Spleen (tissue), 11 donors: ENCODE data around the gene UCK1. TPM values are rescaled to one million over a fixed set of nuclear protein-coding genes. Genes with fewer than 3 reads are reported as not detected.

Experiments used
- DNase-seq: peaks from one replicate; pipeline ENCODE4 v3.0.0-alpha.2; 2020
- H3K27ac ChIP-seq, 8 donors: fragments of 200-600 bp; sonication (generic) in 7 of 8; 1 replicate in 4 of 8; 2 replicates in 4 of 8; pipeline versions ENCODE4 v1.5.0 to v1.8.0; 2016 to 2021; ENCODE audit warnings: inconsistent platforms in 4 of 8, mild to moderate bottlenecking in 4 of 8, moderate library complexity in 1 of 8
- H3K27me3 ChIP-seq, 7 donors: fragments of 200-600 bp; sonication (generic) in 6 of 7; replicated peaks in 1 of 7; 1 replicate in 4 of 7; 2 replicates in 3 of 7; pipeline versions ENCODE4 v1.5.0 to v1.8.0; 2016 to 2021; ENCODE audit warnings: inconsistent platforms in 3 of 7, mild to moderate bottlenecking in 1 of 7
- H3K36me3 ChIP-seq, 6 donors: fragments of 200-600 bp; sonication (generic) in 5 of 6; 1 replicate in 4 of 6; 2 replicates in 2 of 6; pipeline versions ENCODE4 v1.5.0 to v1.8.0; 2016 to 2021; ENCODE audit warnings: inconsistent platforms in 2 of 6
- H3K4me1 ChIP-seq, 6 donors: fragments of 200-600 bp; sonication (generic) in 5 of 6; 1 replicate in 3 of 6; 2 replicates in 3 of 6; pipeline versions ENCODE4 v1.5.0 to v1.8.0; 2016 to 2021; ENCODE audit warnings: inconsistent platforms in 3 of 6
- H3K4me3 ChIP-seq, 8 donors: fragments of 200-600 bp; sonication (generic) in 7 of 8; 1 replicate in 4 of 8; 2 replicates in 4 of 8; pipeline versions ENCODE4 v1.5.0 to v1.8.0; 2016 to 2021; ENCODE audit warnings: inconsistent platforms in 4 of 8, mild to moderate bottlenecking in 4 of 8, moderate library complexity in 2 of 8
- H3K9me3 ChIP-seq, 8 donors: fragments of 200-600 bp; sonication (generic) in 7 of 8; 1 replicate in 4 of 8; 2 replicates in 4 of 8; pipeline versions ENCODE4 v1.5.0 to v1.8.0; 2016 to 2021; ENCODE audit warnings: inconsistent platforms in 4 of 8
- POLR2A ChIP-seq, 3 donors: fragments of 450-650 bp; IDR thresholded peaks; one replicate each; pipeline ENCODE4 v1.5.1; 2017; ENCODE audit warnings: antibody characterized with exemption in 3 of 3, mild to moderate bottlenecking in 1 of 3
- POLR2AphosphoS5 ChIP-seq, 3 donors: sonication (generic); formaldehyde crosslinking; IDR thresholded peaks; one replicate each; pipeline ENCODE4 v1.5.1; 2017; ENCODE audit warnings: antibody characterized with exemption in 3 of 3
- WGBS, 5 donors: extraction: QIAGEN DNeasy Blood & Tissue Kit in 3 of 5; methylation state at CpG; one replicate each; pipeline versions ENCODE4 v1.1.5 to v1.1.7; 2013 to 2018; 5-methylcytosine and 5-hydroxymethylcytosine counted together
- intact Hi-C: fragments of 100-400 bp; cut with DNase I; formaldehyde crosslinking; loops from one replicate; pipeline ENCODE4 v1.15.0; 2023; ENCODE audit warnings: low total_unique reads
- polyA plus RNA-seq, 3 donors: library from polyadenylated mRNA; stranded (reverse); fragments of 200-250 nt; gene quantifications; one replicate each; pipeline ENCODE4 v1.2.1, GENCODE V29; 2013
- total RNA-seq, 7 donors: library from RNA; depleted of rRNA in 3 of 7; stranded (reverse); fragments of >200 nt in 3 of 7; fragmentation: NEBNext Ultra II Directional in 4 of 7; extraction: Animal tissue kit (Norgen Biotek cat#: 25700) in 4 of 7; gene quantifications; one replicate each; pipeline versions ENCODE4 v1.1.0 to v1.2.1, GENCODE V29; 2016 to 2021
- TF ChIP-seq, protein P1 (sequence below), 11 experiments: fragments of 200-600 bp in 7 of 11; fragments of 450-650 bp in 4 of 11; sonication (generic) in 4 of 11; IDR thresholded peaks in 8 of 11; conservative IDR thresholded peaks in 3 of 11; 1 replicate in 7 of 11; 2 replicates in 4 of 11; pipeline versions ENCODE4 v1.4.0 to v1.8.0; 2016 to 2021; ENCODE audit warnings: antibody characterized with exemption in 11 of 11, inconsistent platforms in 4 of 11, mild to moderate bottlenecking in 1 of 11
- donor health status: healthy with polysubstance abuse.
- donor health status: DM: no; HTN: no; CAD: no; lungs with moderate emphysema.
- donor health status: DM: no; HTN: no; CAD: no.
- donor health status: Bipolar disorder and iron deficiency.
- donor health status: healthy.
- donor health status: DM: no; HTN: no; CAD: no.
- donor health status: DM: yes; HTN: yes; CAD: no.

UCK1 gene
- total and polyA plus RNA-seq, 10 donors = 20.3 to 32.9 (median 23.8) TPM

- Histone ChIP-seq H3K36me3 (peaks cover 0 to 45% (median 41%) of the 10 kb centered on the region in 6 donors), H3K27ac (peak overlapping the region; percentile 75 to 93 (median 84)), H3K4me3 (peak overlapping the region; percentile 78 to 99 (median 96)), H3K9me3 (no peaks in the 10 kb centered on the region), H3K4me1 (peaks cover 10 to 49% (median 27%) of the 10 kb centered on the region in 6 donors), H3K27me3 (no peaks in the 10 kb centered on the region)
- peak; percentile 86 for DNase-seq
- no peak for TF ChIP-seq POLR2A (IDR thresholded peaks at IDR 0.05)
- TF ChIP-seq, protein P1, sequence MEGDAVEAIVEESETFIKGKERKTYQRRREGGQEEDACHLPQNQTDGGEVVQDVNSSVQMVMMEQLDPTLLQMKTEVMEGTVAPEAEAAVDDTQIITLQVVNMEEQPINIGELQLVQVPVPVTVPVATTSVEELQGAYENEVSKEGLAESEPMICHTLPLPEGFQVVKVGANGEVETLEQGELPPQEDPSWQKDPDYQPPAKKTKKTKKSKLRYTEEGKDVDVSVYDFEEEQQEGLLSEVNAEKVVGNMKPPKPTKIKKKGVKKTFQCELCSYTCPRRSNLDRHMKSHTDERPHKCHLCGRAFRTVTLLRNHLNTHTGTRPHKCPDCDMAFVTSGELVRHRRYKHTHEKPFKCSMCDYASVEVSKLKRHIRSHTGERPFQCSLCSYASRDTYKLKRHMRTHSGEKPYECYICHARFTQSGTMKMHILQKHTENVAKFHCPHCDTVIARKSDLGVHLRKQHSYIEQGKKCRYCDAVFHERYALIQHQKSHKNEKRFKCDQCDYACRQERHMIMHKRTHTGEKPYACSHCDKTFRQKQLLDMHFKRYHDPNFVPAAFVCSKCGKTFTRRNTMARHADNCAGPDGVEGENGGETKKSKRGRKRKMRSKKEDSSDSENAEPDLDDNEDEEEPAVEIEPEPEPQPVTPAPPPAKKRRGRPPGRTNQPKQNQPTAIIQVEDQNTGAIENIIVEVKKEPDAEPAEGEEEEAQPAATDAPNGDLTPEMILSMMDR (IDR thresholded peaks at IDR 0.05 in 8 of 11, conservative IDR thresholded peaks at IDR 0.05 in 3 of 11) = peak in 3 of 11 experiments; percentile 12 to 36 (median 31)
- WGBS, 5 donors = 0 to 5% (median 5%) methylated on average over 10 to 29 of the region's 29 CpGs
- intact Hi-C loops = no loop called here
Observed at GRCh38 chr9:131530546-131530919, 530 bp downstream of the UCK1 start.

DNA sequence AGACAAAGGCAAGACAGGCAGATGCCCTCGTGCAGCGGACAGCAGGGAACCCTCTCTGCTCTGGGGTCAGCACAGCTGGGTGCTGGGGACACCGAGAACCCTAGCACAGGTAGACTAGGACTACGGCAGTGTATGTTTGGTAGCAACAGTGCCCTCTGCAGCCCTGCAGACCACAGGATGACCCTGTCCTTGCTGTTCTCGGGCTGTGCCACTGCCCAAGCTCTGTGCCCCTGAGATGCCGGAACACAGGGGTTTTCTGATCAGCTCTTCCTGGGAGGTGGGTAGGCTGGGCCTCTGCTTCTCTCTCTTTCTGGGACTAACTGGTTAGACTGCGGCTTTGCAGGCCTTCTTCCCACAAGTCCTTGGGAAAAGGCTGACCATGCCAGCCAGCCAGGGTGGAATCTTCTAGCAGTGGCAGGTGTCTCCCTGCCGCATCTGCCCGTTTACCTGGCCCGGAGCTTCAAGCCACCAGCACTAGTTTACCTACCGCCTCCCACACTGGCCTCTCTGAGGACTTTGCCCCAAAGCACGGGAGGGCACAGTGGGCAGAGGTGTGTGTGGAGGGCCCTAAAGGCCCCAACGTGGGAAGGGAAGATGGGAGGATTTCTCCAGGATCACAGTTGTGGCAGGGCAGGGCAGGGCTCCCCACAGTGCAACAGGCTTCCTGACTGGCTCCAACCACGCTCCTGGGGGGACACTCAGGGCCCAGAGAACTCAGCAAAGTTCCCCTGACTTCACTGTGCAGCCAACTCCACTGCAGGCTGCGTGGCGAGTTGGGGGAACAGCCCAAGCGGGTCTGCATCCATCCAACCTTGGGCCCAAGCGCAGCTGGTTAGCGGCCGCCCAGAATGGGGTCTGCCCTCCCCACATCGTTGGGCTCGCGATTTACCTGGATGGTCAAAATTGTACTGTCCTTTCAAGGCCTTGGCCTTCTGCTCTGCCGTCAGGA, 1.2 kb downstream of the UCK1 start:
- Histone ChIP-seq H3K27ac (peak overlapping the region in 5 of 8 donors; percentile 82 to 93 (median 88)), H3K9me3 (no peaks in the 10 kb centered on the region), H3K4me1 (peaks cover 10 to 42% (median 27%) of the 10 kb centered on the region in 6 donors), H3K36me3 (peaks cover 0 to 52% (median 46%) of the 10 kb centered on the region in 6 donors), H3K27me3 (no peaks in the 10 kb centered on the region), H3K4me3 (peak overlapping the region; percentile 78 to 99 (median 96))
- no peak for TF ChIP-seq POLR2AphosphoS5 (IDR thresholded peaks at IDR 0.05)
- TF ChIP-seq, protein P1 (IDR thresholded peaks at IDR 0.05 in 8 of 11, conservative IDR thresholded peaks at IDR 0.05 in 3 of 11) = no peak
- TF ChIP-seq POLR2A (IDR thresholded peaks at IDR 0.05) = no peak
- 59 to 78% (median 72%) methylated on average over 14 to 24 of the region's 24 CpGs for WGBS, 5 donors
- intact Hi-C loops = no loop called here
- no peak for DNase-seq

GRCh38 chr9:131528886-131529505, 2.1 kb downstream of the UCK1 start:
- Histone ChIP-seq H3K4me1 (peaks cover 10 to 34% (median 22%) of the 10 kb centered on the region in 6 donors), H3K9me3 (no peaks in the 10 kb centered on the region), H3K36me3 (peaks cover 0 to 61% (median 55%) of the 10 kb centered on the region in 6 donors), H3K27ac (no peak overlapping the region), H3K4me3 (no peak overlapping the region), H3K27me3 (no peaks in the 10 kb centered on the region)
- TF ChIP-seq, protein P1 (IDR thresholded peaks at IDR 0.05 in 8 of 11, conservative IDR thresholded peaks at IDR 0.05 in 3 of 11) = no peak
- TF ChIP-seq POLR2AphosphoS5 (IDR thresholded peaks at IDR 0.05) (no peak), POLR2A (IDR thresholded peaks at IDR 0.05) (no peak)
- intact Hi-C loops = no loop called here
- 94 to 97% (median 97%) methylated on average over 32 to 35 of the region's 35 CpGs for WGBS, 5 donors
- no peak for DNase-seq

DNA sequence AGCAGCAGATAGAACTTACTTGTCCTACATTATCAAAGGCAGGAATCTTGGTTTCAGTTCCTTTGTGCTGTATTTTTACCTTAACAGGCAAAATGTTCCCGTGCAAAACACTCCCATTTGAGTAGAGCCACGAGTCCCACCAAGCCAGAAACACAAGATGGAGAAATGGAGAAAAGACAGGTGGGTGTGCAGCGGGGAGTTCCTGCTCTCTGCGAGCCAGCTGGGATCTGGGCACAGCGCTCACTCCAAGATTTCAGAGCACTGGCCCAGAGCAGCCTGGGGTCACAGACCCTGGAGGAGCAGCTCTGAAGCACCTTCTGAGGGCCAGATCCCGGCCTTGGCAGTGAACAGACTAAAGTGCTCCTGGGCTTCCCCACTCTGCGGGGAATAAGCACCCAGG, 2.9 kb downstream of the UCK1 start:
- H3K36me3 ChIP-seq = peaks cover 0 to 69% (median 63%) of the 10 kb centered on the region in 6 donors
- TF ChIP-seq, protein P1 (IDR thresholded peaks at IDR 0.05 in 8 of 11, conservative IDR thresholded peaks at IDR 0.05 in 3 of 11) = no peak
- TF ChIP-seq POLR2AphosphoS5 (IDR thresholded peaks at IDR 0.05) (no peak), POLR2A (IDR thresholded peaks at IDR 0.05) (no peak)
- H3K27ac ChIP-seq = no peak overlapping the region
- peaks cover 10 to 32% (median 22%) of the 10 kb centered on the region in 6 donors for H3K4me1 ChIP-seq
- no peaks in the 10 kb centered on the region for H3K9me3 ChIP-seq
- no peak overlapping the region for H3K4me3 ChIP-seq
- no peak for DNase-seq
- intact Hi-C loops = no loop called here
- no peaks in the 10 kb centered on the region for H3K27me3 ChIP-seq
- 86 to 93% (median 92%) methylated on average over 7 of the region's 7 CpGs for WGBS, 5 donors
